Esophagus muscularis mucosa (tissue), 2 donors: Measurements from ENCODE around the gene PLEK2.

Experiments used
- EP300 ChIP-seq: sonication (generic); formaldehyde crosslinking; IDR thresholded peaks from one replicate; pipeline ENCODE4 v1.6.1; 2017; ENCODE audit warnings: antibody characterized with exemption
- POLR2A ChIP-seq: fragments of 450-650 bp; IDR thresholded peaks from one replicate; pipeline ENCODE4 v1.6.1; 2017; ENCODE audit warnings: antibody characterized with exemption, moderate library complexity, mild to moderate bottlenecking, low read depth

DNA sequence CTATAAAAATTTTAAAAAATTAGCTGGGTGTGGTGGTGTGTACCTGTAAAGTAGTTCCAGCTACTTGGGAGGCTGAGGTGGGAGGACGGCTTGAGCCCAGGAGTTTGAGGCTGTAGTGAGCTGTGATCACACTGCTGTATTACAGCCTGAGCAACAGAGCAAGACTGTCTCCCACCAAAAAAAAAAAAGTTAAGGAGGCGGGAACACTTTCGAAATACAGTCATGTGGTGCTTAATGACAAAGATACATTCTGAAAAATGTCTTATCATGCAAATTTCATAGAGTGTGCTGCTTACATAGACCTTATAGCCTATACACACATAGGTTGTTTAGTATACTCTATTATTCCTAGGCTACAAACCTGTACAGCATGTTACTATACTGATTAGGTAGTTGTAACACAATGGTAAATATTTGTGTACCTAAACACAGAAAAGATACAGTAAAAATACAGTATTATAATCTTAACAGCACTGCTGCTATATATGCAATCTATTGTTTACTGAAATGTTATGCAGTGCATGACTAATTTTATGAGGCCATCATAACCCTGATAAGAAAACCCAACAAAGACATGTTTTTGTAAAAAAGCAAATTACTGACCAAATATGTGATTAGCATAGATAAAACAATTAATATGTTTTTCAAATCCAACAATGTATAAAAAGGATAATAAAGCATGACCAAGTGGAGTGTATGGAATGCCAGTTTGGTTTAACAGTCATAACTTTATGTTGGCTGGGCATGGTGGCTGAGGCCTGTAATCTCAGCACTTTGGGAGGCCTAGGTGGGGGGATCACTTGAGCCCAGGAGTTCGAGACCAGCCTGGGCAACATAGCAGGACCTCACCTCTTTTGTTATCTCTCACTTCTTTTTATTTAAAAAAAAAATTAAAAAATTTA is 40.5 kb downstream of the PLEK2 start:
- TF ChIP-seq POLR2A (no peak), EP300 (no peak)
